ENCODE results near the gene ALDH4A1. TPM values are rescaled to one million over a fixed set of nuclear protein-coding genes. Genes with fewer than 3 reads are reported as not detected.

ALDH4A1 gene
- total RNA-seq, 3 donors from 2014 or later (not counting 1 experiment from before 2014, with no cell fraction given), result 3.4 to 4.1 (median 3.7) TPM

GRCh38 chr1:18948048-18948912 lies 45.9 kb upstream of the ALDH4A1 start:
- H3K27ac Mint-ChIP-seq, result peak overlapping the region; percentile 99 to 100
- WGBS (ENCODE audit: insufficient coverage), result 16% methylated on average over 14 of the region's 15 CpGs

GRCh38 chr1:18947570-18947969 lies 45.2 kb upstream of the ALDH4A1 start:
- Histone ChIP-seq H3K36me3 (ENCODE audit: control insufficient read depth, insufficient read depth, low read length) (peaks cover 5% of the 10 kb centered on the region), H3K4me3 (ENCODE audit: low read length) (no peak overlapping the region), H3K27me3 (ENCODE audit: control insufficient read depth, insufficient read depth, low read length) (no peaks in the 10 kb centered on the region), H3K9me3 (ENCODE audit: control insufficient read depth, insufficient read depth, low read length) (no peaks in the 10 kb centered on the region), H3K4me1 (ENCODE audit: control insufficient read depth, insufficient read depth, low read length) (peaks cover 90% of the 10 kb centered on the region), H3K27ac (ENCODE audit: low read length) (peak overlapping the region; percentile 89)
- H3K4me3 Mint-ChIP-seq, result peak overlapping the region; percentile 90
- no peaks in the 10 kb centered on the region for H3K36me3 Mint-ChIP-seq
- ATAC-seq (no peak), DNase-seq (peak in 1 of 2 donors; percentile 33)
- TF ChIP-seq, protein P1, sequence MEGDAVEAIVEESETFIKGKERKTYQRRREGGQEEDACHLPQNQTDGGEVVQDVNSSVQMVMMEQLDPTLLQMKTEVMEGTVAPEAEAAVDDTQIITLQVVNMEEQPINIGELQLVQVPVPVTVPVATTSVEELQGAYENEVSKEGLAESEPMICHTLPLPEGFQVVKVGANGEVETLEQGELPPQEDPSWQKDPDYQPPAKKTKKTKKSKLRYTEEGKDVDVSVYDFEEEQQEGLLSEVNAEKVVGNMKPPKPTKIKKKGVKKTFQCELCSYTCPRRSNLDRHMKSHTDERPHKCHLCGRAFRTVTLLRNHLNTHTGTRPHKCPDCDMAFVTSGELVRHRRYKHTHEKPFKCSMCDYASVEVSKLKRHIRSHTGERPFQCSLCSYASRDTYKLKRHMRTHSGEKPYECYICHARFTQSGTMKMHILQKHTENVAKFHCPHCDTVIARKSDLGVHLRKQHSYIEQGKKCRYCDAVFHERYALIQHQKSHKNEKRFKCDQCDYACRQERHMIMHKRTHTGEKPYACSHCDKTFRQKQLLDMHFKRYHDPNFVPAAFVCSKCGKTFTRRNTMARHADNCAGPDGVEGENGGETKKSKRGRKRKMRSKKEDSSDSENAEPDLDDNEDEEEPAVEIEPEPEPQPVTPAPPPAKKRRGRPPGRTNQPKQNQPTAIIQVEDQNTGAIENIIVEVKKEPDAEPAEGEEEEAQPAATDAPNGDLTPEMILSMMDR (IDR thresholded peaks at IDR 0.05), result no peak
- H3K27me3 Mint-ChIP-seq (ENCODE audit: low read depth in 2 of 2), result no peaks in the 10 kb centered on the region
- H3K27ac Mint-ChIP-seq, result peak overlapping the region; percentile 99 to 100
- peaks cover 86 to 90% of the 10 kb centered on the region in 2 donors for H3K4me1 Mint-ChIP-seq
- intact Hi-C loops (cut with micrococcal nuclease), result no loop called here
- no peaks in the 10 kb centered on the region for H3K9me3 Mint-ChIP-seq
- WGBS (ENCODE audit: insufficient coverage), result 88% methylated on average over 9 of the region's 9 CpGs

More at GRCh38 chr1:18948048-18948912, 45.9 kb upstream of the ALDH4A1 start:
- no peaks in the 10 kb centered on the region for H3K36me3 Mint-ChIP-seq
- DNase-seq, result peak; percentile 62 to 88
- H3K27ac ChIP-seq (ENCODE audit: low read length), result peak overlapping the region; percentile 89
- H3K4me1 ChIP-seq (ENCODE audit: control insufficient read depth, insufficient read depth, low read length), result peaks cover 92% of the 10 kb centered on the region
- H3K9me3 Mint-ChIP-seq, result no peaks in the 10 kb centered on the region
- TF ChIP-seq, protein P1 (IDR thresholded peaks at IDR 0.05), result no peak
- peaks cover 5% of the 10 kb centered on the region for H3K36me3 ChIP-seq (ENCODE audit: control insufficient read depth, insufficient read depth, low read length)
- no peaks in the 10 kb centered on the region for H3K9me3 ChIP-seq (ENCODE audit: control insufficient read depth, insufficient read depth, low read length)
- peaks cover 91 to 94% of the 10 kb centered on the region in 2 donors for H3K4me1 Mint-ChIP-seq
- peak; percentile 35 to 57 (median 52) for ATAC-seq
- H3K4me3 Mint-ChIP-seq, result peak overlapping the region; percentile 90
- H3K27me3 Mint-ChIP-seq (ENCODE audit: low read depth in 2 of 2), result no peaks in the 10 kb centered on the region
- intact Hi-C loops (cut with micrococcal nuclease), result no loop called here
- no peak overlapping the region for H3K4me3 ChIP-seq (ENCODE audit: low read length)
- H3K27me3 ChIP-seq (ENCODE audit: control insufficient read depth, insufficient read depth, low read length), result no peaks in the 10 kb centered on the region

DNA sequence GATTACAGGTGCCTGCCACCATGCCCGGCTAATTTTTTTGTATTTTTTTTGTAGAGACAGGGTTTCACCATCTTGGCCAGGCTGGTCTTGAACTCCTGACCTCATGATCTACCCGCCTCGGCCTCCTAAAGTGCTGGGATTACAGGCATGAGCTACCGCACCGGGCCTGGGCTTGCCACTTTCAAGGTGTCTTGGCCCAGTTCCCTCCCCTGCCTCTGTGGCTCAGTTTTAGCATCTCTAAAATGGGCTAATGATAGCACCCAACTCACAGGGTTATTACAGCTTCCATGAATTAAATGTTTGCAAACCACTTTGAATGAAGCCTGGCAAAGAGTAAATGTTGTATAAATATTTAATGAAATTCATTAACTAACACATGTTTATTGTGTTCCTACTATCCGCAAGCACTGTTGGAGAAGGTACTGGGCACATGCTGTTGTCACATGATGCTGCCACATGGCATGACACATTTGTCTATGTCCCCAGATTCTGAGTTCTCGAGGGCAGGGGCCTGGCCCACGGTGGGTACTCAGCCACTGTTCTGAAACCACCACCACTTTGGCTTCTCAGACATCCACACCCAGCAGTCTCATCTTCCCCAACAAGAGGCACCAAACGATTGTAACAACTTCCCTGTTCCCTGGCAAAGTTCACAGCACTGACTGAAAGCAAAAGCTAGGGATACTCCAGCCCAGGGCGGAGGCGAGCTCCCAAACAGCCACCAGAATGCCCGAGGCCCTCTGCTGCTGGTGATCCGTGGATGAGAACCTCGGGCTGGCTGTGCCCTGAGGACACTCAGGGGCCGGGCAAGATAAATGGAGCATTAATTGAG lies 44.4 kb upstream of the ALDH4A1 start:
- no peak for ATAC-seq
- peak overlapping the region; percentile 90 for H3K4me3 Mint-ChIP-seq
- peaks cover 5% of the 10 kb centered on the region for H3K36me3 ChIP-seq (ENCODE audit: control insufficient read depth, insufficient read depth, low read length)
- no peaks in the 10 kb centered on the region for H3K27me3 ChIP-seq (ENCODE audit: control insufficient read depth, insufficient read depth, low read length)
- H3K4me1 Mint-ChIP-seq, result peaks cover 78 to 84% of the 10 kb centered on the region in 2 donors
- intact Hi-C loops (cut with micrococcal nuclease), result no loop called here
- H3K9me3 ChIP-seq (ENCODE audit: control insufficient read depth, insufficient read depth, low read length), result no peaks in the 10 kb centered on the region
- peak overlapping the region; percentile 89 for H3K27ac ChIP-seq (ENCODE audit: low read length)
- TF ChIP-seq, protein P1 (IDR thresholded peaks at IDR 0.05), result no peak
- no peaks in the 10 kb centered on the region for H3K36me3 Mint-ChIP-seq
- no peak overlapping the region for H3K4me3 ChIP-seq (ENCODE audit: low read length)
- DNase-seq, result peak in 1 of 2 donors; percentile 29
- 77% methylated on average over 15 of the region's 15 CpGs for WGBS (ENCODE audit: insufficient coverage)
- no peaks in the 10 kb centered on the region for H3K27me3 Mint-ChIP-seq (ENCODE audit: low read depth in 2 of 2)
- peak overlapping the region; percentile 99 to 100 for H3K27ac Mint-ChIP-seq
- peaks cover 89% of the 10 kb centered on the region for H3K4me1 ChIP-seq (ENCODE audit: control insufficient read depth, insufficient read depth, low read length)
- H3K9me3 Mint-ChIP-seq, result no peaks in the 10 kb centered on the region
